ENCODE results near the gene NEK5. TPM values are rescaled to one million over a fixed set of nuclear protein-coding genes. Genes with fewer than 3 reads are reported as not detected.
A peak's percentile ranks its signal among the peaks of the same experiment; 100 is the strongest.

Gene NEK5
- total RNA-seq, 1 donor from 2014 or later, result 0.50 TPM

- no peaks in the 10 kb centered on the region for H3K9me3 Mint-ChIP-seq (ENCODE audit: unreplicated experiment)
- H4K20me1 ChIP-seq (ENCODE audit: insufficient read depth, low read length), result no peaks in the 10 kb centered on the region
These were observed 33.6 kb upstream of the NEK5 start for GRCh38 chr13:52162279-52163101.

GRCh38 chr13:52161181-52161646 is 32.3 kb upstream of the NEK5 start:
- no peak overlapping the region for H3K4me2 ChIP-seq (ENCODE audit: low read length)

More at GRCh38 chr13:52162279-52163101, 33.6 kb upstream of the NEK5 start:
- H3K27ac ChIP-seq (ENCODE audit: low read depth, low read length), result no peak overlapping the region
- peaks cover 3% of the 10 kb centered on the region for H3K27me3 Mint-ChIP-seq (ENCODE audit: low read depth, unreplicated experiment)
- no peak overlapping the region for H3K9ac ChIP-seq (ENCODE audit: low read length)
- H3K36me3 ChIP-seq (ENCODE audit: insufficient read depth, low read length), result no peaks in the 10 kb centered on the region
- peaks cover 26% of the 10 kb centered on the region for H3K4me1 ChIP-seq (ENCODE audit: insufficient read depth, low read length)
- no peak overlapping the region for H2AFZ ChIP-seq (ENCODE audit: low read depth, low read length)
- H3K27me3 ChIP-seq (ENCODE audit: insufficient read depth, low read length), result no peaks in the 10 kb centered on the region
- no peaks in the 10 kb centered on the region for H3K9me3 ChIP-seq (ENCODE audit: insufficient read depth, low read depth, low read length)
- no peak for TF ChIP-seq CTCF (IDR thresholded peaks at IDR 0.05; ENCODE audit: insufficient read depth, low read depth, low read length)
- TF ChIP-seq EZH2 (IDR thresholded peaks at IDR 0.05; ENCODE audit: insufficient read depth, low read length), result no peak
- no peak overlapping the region for H3K4me3 ChIP-seq (ENCODE audit: insufficient read depth, low read depth, low read length)
- peak overlapping the region; percentile 61 for H3K4me2 ChIP-seq (ENCODE audit: low read length)
- H3K36me3 Mint-ChIP-seq (ENCODE audit: low read depth, unreplicated experiment), result peaks cover 4% of the 10 kb centered on the region
- H3K27ac Mint-ChIP-seq (ENCODE audit: unreplicated experiment), result no peak overlapping the region
- no peak overlapping the region for H3K4me3 Mint-ChIP-seq (ENCODE audit: unreplicated experiment)
- FAIRE-seq (peak; percentile 9), DNase-seq (ENCODE audit: low read depth) (peak; percentile 60)
- H3K79me2 ChIP-seq (ENCODE audit: insufficient read depth, low read length), result no peaks in the 10 kb centered on the region
- peaks cover 37% of the 10 kb centered on the region for H3K4me1 Mint-ChIP-seq (ENCODE audit: low read depth, unreplicated experiment)

More at GRCh38 chr13:52161181-52161646, 32.3 kb upstream of the NEK5 start:
- FAIRE-seq (no peak), DNase-seq (ENCODE audit: low read depth) (no peak)
- Mint-ChIP-seq H3K4me1 (ENCODE audit: low read depth, unreplicated experiment) (peaks cover 48% of the 10 kb centered on the region), H3K4me3 (ENCODE audit: unreplicated experiment) (no peak overlapping the region), H3K36me3 (ENCODE audit: low read depth, unreplicated experiment) (no peaks in the 10 kb centered on the region), H3K27me3 (ENCODE audit: low read depth, unreplicated experiment) (peaks cover 3% of the 10 kb centered on the region), H3K9me3 (ENCODE audit: unreplicated experiment) (no peaks in the 10 kb centered on the region), H3K27ac (ENCODE audit: unreplicated experiment) (no peak overlapping the region)
- Histone ChIP-seq H4K20me1 (ENCODE audit: insufficient read depth, low read length) (no peaks in the 10 kb centered on the region), H3K9me3 (ENCODE audit: insufficient read depth, low read depth, low read length) (no peaks in the 10 kb centered on the region), H3K27me3 (ENCODE audit: insufficient read depth, low read length) (no peaks in the 10 kb centered on the region), H3K79me2 (ENCODE audit: insufficient read depth, low read length) (no peaks in the 10 kb centered on the region), H3K36me3 (ENCODE audit: insufficient read depth, low read length) (no peaks in the 10 kb centered on the region), H3K4me3 (ENCODE audit: insufficient read depth, low read depth, low read length) (no peak overlapping the region), H3K9ac (ENCODE audit: low read length) (no peak overlapping the region), H3K4me1 (ENCODE audit: insufficient read depth, low read length) (peaks cover 26% of the 10 kb centered on the region), H3K27ac (ENCODE audit: low read depth, low read length) (no peak overlapping the region), H2AFZ (ENCODE audit: low read depth, low read length) (no peak overlapping the region)
- TF ChIP-seq EZH2 (IDR thresholded peaks at IDR 0.05; ENCODE audit: insufficient read depth, low read length) (no peak), CTCF (IDR thresholded peaks at IDR 0.05; ENCODE audit: insufficient read depth, low read depth, low read length) (no peak)

Measured in astrocyte (in vitro differentiated cells and primary cell).